Activated CD4-positive, alpha-beta T cell treated with anti-CD3 and anti-CD28 coated beads for 4 hours (primary cell): ENCODE data around the gene WFIKKN2.

Experiments used
- DNase-seq, 2 donors: peaks; one replicate each; pipeline ENCODE4 v3.0.0-alpha.2; 2020

WFIKKN2 gene

GRCh38 chr17:50808888-50809287, 26.5 kb upstream of the WFIKKN2 start:
- no peak for DNase-seq

DNA sequence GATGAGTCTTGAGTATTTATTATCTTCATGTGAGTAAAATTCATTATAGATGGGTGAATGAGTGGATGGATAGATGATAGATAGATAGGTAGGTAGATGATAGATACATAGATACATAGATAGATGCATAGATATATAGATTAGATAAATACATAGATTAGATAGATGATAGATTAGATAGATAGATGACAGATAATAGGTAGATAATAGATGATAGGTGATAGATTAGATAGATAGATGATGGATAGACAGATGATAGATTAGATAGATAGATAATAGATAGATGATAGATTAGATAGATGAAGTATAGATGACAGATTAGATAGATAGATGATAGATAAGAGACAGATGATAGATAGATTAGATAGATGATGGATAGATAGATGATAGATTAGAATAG, 21.8 kb upstream of the WFIKKN2 start:
- no peak for DNase-seq

DNA sequence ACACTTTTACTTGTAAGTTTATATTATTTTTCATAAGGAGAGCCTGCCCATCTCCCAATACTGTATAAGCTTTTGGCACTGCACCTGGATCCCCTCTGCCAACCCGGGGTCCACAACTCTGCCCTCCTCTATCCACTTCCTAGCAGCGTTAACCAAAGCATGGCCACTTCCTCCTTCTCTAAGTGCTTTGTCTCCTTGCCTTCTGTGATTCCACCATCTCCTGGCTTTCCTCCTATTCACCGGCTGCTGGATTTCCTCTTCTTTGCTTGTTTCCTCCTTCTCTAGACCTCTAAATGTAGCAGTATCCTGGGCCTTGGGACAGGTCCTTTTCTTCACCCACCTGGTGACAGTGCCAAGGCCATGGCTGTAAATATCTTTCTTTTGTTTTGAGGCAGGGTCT, 20.0 kb upstream of the WFIKKN2 start:
- no peak for DNase-seq

GRCh38 chr17:50816271-50816670, 19.1 kb upstream of the WFIKKN2 start:
- no peak for DNase-seq

- DNase-seq = peak; percentile 50 to 58
Observed at GRCh38 chr17:50816771-50817751, 18.3 kb upstream of the WFIKKN2 start.

DNA sequence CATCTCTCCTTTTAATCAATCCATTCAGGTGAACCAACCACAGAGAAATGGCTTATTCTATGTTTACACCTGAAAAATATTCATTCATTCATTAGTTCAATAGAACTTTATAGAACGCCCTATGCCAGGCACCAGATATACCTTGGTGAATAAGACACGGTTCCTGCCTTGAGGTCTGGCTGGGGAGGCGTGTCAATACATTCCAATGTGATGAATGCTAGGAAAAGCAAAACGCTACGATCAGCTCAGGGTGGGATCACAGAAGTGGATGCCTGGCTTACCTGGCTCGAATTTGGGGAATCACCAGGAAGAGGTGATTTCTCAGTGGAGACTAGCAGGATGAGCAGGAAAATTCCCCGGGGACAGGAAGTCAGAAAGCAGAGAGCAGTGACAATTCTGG, 17.5 kb upstream of the WFIKKN2 start:
- no peak for DNase-seq

DNA sequence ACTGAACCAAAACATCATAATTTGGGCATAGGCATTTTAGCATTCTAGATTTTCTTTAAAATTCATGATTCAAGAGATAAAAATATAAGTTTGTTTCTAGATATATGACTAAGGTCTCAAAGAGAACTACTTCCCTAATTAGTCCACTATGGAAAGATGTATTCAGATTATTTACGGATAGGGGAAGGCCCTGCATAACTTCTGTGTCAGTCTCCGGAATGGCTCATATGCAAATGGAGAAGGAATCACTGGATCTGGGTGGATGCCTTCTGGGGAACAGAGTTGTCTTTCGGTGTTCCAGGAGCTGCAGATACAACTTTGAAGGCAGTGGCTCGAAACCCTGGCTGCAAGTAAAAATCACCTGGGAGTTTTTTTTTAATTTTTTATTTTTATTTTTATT, 17.1 kb upstream of the WFIKKN2 start:
- no peak for DNase-seq

DNA sequence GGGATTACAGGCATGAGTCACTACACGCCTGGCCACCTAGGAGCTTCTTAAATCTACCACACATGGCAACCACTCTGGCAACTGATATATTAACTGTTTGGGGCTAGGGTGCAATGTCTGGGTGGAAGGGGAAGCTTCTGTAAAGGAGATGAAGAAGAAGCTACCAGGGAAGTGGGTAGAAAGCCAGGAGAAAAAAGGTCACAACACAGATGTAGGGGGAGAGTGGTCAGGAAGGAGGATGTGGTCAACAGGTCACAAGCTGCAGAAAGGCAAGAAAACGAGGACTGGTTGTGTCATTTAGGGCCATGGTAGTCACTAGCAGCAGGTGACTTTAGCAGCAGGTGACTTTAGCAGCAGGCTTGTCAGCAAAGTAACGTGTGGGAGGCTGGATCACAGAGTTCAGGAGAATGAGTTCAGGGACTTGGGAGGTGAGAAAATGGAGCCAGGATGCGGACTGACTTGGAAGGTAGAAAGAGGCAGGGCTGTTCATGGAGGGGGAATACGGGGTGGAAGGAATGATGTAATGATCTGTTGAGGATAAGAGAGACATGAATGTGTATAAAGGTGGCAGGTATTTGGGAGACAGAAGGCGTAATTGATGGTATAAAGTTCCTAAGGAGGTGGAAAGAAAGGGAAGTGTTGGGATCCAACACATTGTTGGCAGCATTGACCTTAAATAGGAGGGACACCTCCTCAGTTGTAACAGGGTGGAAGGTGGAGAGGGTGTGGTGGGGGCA, 16.3 kb upstream of the WFIKKN2 start:
- DNase-seq = no peak

DNA sequence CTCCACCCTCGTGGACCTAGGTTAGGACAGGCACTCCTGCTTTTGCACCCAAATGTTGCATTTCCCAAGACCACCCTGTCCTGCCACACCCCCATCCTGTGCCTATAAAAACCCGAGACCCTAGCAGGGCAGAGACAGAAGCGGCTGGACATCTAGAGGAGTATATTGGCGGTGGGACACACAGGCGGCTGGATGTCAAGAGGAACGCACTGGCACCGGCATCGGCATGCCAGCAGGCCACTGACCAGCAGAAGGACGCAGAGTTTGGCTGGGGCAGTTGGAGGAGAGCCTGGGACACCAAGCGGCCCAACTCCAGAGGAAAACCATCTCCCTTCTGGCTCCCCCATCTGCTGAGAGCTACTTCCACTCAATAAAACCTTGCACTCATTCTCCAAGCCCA, 14.7 kb upstream of the WFIKKN2 start:
- DNase-seq = no peak

DNA sequence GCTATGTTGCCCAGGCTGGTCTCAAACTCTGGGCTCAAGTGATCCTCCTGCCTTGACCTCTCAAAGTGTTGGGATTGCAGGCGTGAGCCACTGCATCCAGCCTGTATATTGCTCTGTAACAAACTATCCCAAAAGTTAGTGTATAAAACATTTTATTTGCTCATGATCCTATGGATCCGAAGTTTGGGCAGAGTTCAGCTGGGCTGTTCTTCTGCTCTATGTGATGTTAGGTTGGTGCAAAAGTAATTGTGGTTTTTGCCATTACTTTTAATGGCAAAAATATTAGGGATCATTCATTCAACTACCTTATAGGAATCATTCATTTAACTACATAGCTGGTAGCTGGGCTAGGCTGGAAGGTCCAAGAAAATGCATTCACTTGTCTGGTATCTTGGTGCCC, 12.8 kb upstream of the WFIKKN2 start:
- no peak for DNase-seq

DNA sequence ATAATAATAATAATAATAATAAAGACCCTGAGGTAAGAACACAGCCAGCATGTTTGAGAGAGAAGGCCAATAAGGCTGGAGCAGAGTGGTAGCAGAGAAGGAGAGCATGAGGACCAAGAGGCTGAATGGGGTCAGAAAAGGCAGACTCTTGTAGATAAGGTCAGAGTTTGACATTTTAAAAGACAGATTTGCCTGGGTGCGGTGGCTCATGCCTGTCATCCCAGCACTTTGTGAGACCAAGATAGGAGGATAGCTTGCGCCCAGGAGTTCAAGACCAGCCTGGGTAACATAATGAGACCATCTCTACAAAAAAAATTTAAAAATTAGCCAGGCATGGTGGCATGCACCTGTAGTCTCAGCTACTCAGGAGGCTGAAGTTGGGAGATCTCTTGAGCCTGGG, 11.0 kb upstream of the WFIKKN2 start:
- DNase-seq = no peak

DNA sequence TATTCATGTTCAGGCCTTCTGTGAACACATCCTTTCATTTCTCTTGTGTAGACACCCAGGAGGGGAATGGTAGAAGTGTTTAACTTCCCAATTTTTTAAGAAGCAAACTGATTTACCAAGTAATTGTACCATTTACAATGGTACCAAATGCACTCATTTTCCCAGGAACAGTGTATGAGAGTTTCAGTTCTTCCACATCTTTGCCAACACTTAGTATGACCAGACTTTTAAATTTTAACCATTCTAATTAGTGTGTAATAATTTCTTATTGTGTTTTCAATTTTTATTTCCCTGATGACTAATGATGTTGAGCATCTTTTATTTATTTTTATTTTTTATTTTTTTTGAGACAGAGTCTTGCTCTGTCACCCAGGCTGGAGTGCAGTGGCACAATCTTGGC, 10.2 kb upstream of the WFIKKN2 start:
- no peak for DNase-seq

DNA sequence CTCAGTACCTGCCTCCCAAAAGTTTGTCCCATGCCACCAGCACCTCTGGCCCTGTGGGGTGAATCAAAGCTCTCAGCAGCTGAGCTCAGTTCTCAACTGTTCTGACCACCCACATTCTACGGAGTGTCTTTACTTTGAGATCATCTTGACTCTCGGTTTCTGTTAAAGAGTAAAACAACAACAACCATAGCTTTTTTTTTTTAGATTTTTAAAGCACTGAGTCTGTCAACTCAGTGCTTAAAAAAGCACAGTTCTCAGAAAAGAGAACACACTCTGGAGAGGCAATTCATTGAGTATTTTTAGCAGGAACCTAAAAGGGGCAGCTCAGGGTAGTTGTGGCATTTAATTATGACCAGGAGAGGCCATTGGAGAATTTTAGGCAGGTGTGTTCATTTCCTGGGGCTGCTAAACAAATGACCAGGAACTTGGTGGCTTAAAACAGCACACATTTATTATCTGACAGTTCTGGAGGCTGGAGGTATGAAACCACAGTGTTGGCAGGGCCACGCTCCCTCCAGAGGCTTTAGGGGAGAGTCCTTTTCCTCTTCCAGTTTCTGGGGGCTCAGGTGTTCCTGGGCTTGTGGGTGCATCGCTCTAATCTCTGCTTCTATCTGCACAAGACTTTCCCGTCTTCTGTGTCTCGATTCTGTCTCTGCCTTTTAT, 6.7 kb upstream of the WFIKKN2 start:
- DNase-seq = no peak

- no peak for DNase-seq
Observed at GRCh38 chr17:50829332-50829731, 6.1 kb upstream of the WFIKKN2 start.

DNA sequence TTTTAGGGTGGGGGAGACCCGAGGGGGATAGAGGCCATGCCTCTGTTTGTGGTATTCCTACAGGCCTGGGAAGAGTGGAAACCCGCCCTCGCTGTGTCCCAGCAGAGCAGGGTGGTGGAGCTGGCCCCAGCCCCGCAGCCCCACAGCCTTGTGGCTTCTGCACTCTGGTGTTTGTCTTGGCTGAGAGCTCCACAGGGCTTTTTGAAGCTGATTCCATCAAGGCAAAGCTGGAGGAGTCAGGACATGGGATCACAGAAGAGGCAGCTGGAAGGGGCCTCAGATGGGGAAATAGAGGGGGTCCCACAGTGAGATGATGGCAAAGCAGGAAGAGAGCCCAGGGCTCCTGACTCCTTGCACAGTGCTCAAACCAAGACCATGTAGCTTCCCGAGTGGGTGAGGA, 5.0 kb upstream of the WFIKKN2 start:
- no peak for DNase-seq

- DNase-seq = no peak
Observed at GRCh38 chr17:50830994-50831393, 4.4 kb upstream of the WFIKKN2 start.

GRCh38 chr17:50831471-50831928, 3.9 kb upstream of the WFIKKN2 start:
- no peak for DNase-seq

DNA sequence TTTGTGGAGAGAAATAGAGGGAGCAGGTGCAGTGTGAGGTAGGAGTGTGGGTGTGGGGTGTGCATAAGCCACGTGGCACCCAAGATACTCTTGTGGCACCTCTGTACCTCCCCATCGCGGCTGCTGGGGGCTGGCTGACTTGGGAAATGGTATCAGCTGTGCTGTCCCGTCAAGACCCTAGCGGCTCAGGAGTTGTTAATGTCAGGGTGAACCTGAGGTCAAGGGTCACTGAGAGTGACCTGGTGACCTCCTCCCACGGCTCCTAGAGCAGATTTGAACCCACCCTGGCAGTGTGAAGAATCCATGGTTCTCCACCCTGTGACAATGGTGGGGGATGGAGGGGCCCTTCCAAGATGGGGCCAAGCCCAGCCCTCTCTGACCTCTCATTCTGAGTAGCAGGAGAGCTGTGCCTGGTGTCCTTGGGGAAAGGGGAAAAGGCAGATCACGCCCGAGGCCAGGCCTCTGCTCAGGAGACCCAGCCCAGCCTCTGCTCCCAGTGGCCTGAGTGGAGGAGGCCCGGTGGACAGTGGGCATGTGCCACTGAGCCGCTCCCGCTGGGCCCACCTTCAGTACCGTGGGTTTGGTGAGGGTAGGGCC, 3.0 kb upstream of the WFIKKN2 start:
- DNase-seq = no peak

DNA sequence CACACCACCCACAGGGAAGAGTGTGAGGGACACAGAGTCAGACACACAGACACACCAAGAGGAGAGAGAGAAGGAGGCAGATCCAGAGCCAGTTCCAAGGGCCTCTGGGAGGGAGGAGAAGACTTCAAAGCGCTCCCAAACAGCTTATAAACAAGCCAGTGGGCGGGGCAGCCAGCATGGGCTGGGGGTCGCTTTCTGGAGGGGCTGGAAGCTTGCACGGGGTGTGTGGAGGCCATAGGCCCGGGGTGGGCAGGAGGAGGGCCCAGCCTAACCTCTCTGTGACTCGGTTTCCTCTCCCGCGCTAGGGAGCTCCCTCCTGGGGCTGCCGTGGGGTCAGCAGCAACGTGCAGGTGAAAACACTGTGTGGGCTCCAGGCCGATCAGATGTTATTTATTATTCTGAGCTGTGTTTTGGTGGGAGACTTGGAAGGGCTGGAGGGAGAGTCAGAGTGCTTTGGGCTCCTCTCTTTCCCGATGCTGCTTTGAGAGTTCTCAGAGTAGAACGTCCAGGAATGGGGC, 2.5 kb upstream of the WFIKKN2 start:
- no peak for DNase-seq

DNA sequence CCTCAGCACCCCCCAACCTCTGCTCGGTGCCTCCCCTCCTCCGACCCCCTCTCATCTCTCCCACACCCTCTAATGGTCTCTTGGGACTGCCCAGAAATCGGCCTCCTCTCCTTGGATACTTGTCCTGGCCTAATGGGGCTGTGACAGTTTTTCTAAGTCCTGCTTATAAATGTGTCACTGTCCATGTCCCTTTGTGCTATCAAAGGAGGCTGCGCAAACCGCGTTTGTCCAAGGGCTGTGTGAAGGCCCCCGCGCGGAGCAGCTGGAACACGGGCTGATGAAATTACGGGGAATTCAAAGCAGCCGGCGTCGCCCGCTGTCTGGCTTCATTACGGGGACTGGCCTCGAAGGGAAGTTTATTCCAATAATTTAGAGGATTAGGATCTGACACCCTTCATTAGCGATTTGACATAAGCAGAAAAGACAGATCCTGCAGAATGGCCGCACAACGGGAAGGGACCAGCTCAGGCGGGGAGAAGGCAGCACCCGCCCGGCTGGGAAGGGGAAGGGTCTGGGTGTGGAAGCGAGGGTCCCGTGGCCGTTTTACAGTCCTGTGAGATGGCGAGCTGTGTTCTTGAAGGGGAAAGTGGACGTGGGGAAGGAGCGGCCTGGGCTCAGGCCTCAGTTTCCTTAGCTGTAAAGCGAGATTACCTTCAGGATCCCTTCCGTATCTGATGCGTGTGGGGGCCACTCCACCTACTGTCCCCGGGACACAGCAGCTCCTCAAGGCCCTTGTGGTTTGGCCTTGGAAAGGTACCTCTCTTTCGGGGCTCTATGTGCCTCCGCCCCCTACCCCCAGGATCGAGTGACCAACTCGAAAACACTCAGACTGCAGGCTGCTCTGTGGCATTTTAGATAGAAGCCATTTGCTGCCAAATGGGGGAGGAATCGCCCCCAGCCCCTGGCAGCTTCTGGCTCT, 1.6 kb upstream of the WFIKKN2 start:
- DNase-seq = no peak

DNA sequence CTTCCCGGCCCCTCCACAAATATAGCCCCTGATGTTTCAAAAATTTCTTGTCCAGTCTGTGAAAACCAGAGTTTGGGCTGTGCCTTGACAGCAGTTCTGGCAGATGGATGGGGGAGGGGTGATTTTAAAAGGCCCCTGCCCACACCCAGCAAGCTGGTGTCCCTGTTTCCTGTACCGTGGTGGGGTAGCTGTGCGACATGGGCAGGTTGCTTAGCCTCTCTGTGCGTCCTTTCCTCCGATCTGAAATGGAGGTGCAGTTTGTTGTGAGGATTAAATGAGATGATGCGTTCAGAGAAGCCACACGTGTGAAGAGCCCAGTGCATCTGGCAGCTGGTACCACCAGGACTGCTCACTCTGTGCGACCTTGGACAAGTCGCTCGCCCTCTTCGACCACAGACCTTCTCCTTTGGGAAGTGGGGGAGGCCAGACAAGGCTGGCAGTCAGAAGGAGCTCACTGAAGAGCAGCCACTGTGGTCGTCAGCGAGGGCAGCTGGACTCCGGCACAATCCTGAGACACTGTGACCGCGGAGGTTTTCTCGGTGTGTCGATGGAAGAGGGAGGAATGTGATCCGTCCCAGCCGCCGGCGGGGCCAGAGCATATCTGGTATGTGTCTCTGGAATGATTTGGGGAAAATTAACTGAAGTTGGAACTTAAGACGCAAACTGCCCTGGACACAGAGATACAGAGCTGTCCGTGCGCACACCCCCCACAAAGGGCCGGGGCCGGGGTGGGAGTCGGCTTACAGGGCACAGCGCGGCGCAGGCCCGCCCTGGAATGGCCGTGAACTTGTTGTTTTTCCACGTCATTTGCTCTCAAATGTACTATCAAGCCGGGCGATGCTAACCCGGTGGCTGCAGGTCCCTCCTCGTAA, 721 bp upstream of the WFIKKN2 start:
- no peak for DNase-seq
